ENCODE measurements around the gene PCDHAC2.

GRCh38 chr5:140926443-140927227 lies 39.6 kb upstream of the PCDHAC2 start:
- no peak for TF ChIP-seq GATA3 (IDR thresholded peaks at IDR 0.05; ENCODE audit: low read depth, low read length)
- peak; percentile 59 for TF ChIP-seq GATA2 (IDR thresholded peaks at IDR 0.05; ENCODE audit: low read depth, low read length)
